HFFc6 (cell line): ENCODE data around the gene MAS1. TPM values are rescaled to one million over a fixed set of nuclear protein-coding genes. Genes with fewer than 3 reads are reported as not detected.

Source experiments
- DNase-seq: peaks from one replicate; pipeline ENCODE4 v3.0.0-alpha.2; 2018
- H3K27ac Mint-ChIP-seq: 2 replicates; pipeline ENCODE4 v1.8.0; 2020; ENCODE audit warnings: mild to moderate bottlenecking, mixed read lengths
- H3K27me3 Mint-ChIP-seq: 2 replicates; pipeline ENCODE4 v1.8.0; 2021; ENCODE audit warnings: mild to moderate bottlenecking, moderate library complexity, mixed read lengths; ENCODE audit not compliant: insufficient read depth
- H3K36me3 Mint-ChIP-seq: 2 replicates; pipeline ENCODE4 v1.8.0; 2021; ENCODE audit warnings: low read depth, mixed read lengths
- H3K4me1 Mint-ChIP-seq: 2 replicates; pipeline ENCODE4 v1.8.0; 2020; ENCODE audit warnings: low read depth, mixed read lengths
- H3K4me3 Mint-ChIP-seq: 2 replicates; pipeline ENCODE4 v1.8.0; 2020; ENCODE audit warnings: mild to moderate bottlenecking, moderate library complexity, mixed read lengths
- H3K9me3 Mint-ChIP-seq: 2 replicates; pipeline ENCODE4 v1.8.0; 2020; ENCODE audit warnings: mild to moderate bottlenecking, mixed read lengths
- total RNA-seq, 6 experiments: library from RNA; stranded (reverse); fragmentation: NEBNext Ultra II Directional; extraction: Animal tissue kit (Norgen Biotek cat#: 25700); gene quantifications; 2 replicates in 1 of 6; 3 replicates in 5 of 6; pipeline ENCODE4 v1.2.3, GENCODE V29; 2021
- TF ChIP-seq, protein P1 (sequence below): fragments of 200-600 bp; sonication (generic); IDR thresholded peaks from 2 replicates; pipeline ENCODE4 v1.5.0; 2021; ENCODE audit warnings: antibody characterized with exemption, mild to moderate bottlenecking

Gene MAS1
- total RNA-seq, 6 experiments from 2014 or later, result not detected

- Mint-ChIP-seq H3K36me3 (no peaks in the 10 kb centered on the region), H3K4me3 (no peak overlapping the region), H3K9me3 (peaks cover 14% of the 10 kb centered on the region), H3K27ac (no peak overlapping the region), H3K27me3 (peaks cover 5% of the 10 kb centered on the region; the same call in 1 of the 2 replicates), H3K4me1 (peaks cover 43% of the 10 kb centered on the region)
- peak; percentile 30 for DNase-seq
- TF ChIP-seq, protein P1, sequence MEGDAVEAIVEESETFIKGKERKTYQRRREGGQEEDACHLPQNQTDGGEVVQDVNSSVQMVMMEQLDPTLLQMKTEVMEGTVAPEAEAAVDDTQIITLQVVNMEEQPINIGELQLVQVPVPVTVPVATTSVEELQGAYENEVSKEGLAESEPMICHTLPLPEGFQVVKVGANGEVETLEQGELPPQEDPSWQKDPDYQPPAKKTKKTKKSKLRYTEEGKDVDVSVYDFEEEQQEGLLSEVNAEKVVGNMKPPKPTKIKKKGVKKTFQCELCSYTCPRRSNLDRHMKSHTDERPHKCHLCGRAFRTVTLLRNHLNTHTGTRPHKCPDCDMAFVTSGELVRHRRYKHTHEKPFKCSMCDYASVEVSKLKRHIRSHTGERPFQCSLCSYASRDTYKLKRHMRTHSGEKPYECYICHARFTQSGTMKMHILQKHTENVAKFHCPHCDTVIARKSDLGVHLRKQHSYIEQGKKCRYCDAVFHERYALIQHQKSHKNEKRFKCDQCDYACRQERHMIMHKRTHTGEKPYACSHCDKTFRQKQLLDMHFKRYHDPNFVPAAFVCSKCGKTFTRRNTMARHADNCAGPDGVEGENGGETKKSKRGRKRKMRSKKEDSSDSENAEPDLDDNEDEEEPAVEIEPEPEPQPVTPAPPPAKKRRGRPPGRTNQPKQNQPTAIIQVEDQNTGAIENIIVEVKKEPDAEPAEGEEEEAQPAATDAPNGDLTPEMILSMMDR, result no peak
These were observed 43.4 kb downstream of the MAS1 start for GRCh38 chr6:159934181-159934580.

DNA sequence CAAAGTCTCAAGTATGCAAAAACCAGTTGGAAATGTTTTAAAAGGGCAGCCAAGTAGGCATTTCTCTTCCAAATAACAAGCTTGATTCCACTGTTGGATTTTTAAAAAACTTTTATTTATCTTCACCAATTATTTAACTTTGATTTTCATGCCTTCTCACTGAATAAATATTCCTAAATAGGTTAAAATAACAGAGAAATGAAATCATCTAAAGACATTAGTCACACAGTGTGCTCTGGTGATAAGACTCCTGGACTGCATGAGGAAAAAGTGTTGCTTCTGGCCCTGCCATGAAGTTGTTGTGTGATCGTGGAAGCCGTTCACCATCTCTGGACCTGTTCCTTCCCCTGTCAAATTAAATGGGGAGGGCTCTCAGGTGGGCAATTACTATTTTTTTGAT is 44.3 kb downstream of the MAS1 start:
- Mint-ChIP-seq H3K9me3 (peaks cover 14% of the 10 kb centered on the region), H3K4me1 (peaks cover 43% of the 10 kb centered on the region), H3K4me3 (0 out of 2 replicates have a peak overlapping the region, but pooled peaks have one; percentile 4), H3K36me3 (no peaks in the 10 kb centered on the region), H3K27me3 (peaks cover 7% of the 10 kb centered on the region; the same call in 1 of the 2 replicates), H3K27ac (no peak overlapping the region)
- TF ChIP-seq, protein P1, result no peak
- DNase-seq, result peak; percentile 14

DNA sequence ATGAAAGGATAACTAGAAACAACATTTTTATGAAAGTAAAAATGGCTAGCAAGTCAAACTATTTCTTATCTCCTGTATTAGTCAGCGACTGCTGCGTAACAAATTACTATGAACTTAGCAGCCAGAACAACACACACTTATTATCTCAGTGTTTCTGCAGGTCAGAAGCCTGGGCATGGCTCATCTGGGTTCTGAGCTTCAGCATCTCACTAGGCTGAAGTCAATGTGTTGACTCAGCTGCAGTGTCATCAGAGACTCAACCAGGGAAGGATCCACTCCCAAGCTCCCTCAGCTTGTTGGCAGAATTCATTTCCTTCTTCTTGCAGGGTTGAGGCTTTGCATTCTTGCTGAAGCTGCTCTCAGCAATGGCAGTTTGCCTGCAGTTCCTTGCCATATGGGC is 44.8 kb downstream of the MAS1 start:
- peaks cover 7% of the 10 kb centered on the region; the same call in 1 of the 2 replicates for H3K27me3 Mint-ChIP-seq
- H3K27ac Mint-ChIP-seq, result no peak overlapping the region
- DNase-seq, result peak; percentile 45
- TF ChIP-seq, protein P1, result no peak
- peaks cover 14% of the 10 kb centered on the region for H3K9me3 Mint-ChIP-seq
- H3K4me3 Mint-ChIP-seq, result no peak overlapping the region
- no peaks in the 10 kb centered on the region for H3K36me3 Mint-ChIP-seq
- peaks cover 43% of the 10 kb centered on the region for H3K4me1 Mint-ChIP-seq

GRCh38 chr6:159939591-159940016 is 48.8 kb downstream of the MAS1 start:
- peaks cover 29% of the 10 kb centered on the region for H3K9me3 Mint-ChIP-seq
- no peak for DNase-seq
- no peak overlapping the region for H3K27ac Mint-ChIP-seq
- H3K27me3 Mint-ChIP-seq, result peaks cover 2% of the 10 kb centered on the region
- peaks cover 36% of the 10 kb centered on the region for H3K4me1 Mint-ChIP-seq
- peaks cover 7% of the 10 kb centered on the region for H3K36me3 Mint-ChIP-seq
- no peak overlapping the region for H3K4me3 Mint-ChIP-seq
- TF ChIP-seq, protein P1, result no peak

Other genes starting within 250 kb of the MAS1 start
- gene SOD2, start 197.7 kb upstream of the MAS1 start, total RNA-seq, result 10 to 100 TPM; 73.2 to 87.6 (median 75.3) TPM
- 10 to 100 TPM; 64.0 to 73.5 (median 68.7) TPM for gene WTAP, start 163.5 kb upstream of the MAS1 start, total RNA-seq
- 10 to 100 TPM; 25.6 to 39.9 (median 38.7) TPM for gene ACAT2, start 128.9 kb upstream of the MAS1 start, total RNA-seq
- gene TCP1, start 101.4 kb upstream of the MAS1 start, total RNA-seq, result 100 to 1,000 TPM; 212 to 270 (median 225) TPM
- gene MRPL18, start 100.5 kb upstream of the MAS1 start, total RNA-seq, result 10 to 100 TPM; 74.1 to 93.6 (median 81.4) TPM
- not detected for gene PNLDC1, start 90.7 kb upstream of the MAS1 start, total RNA-seq
- 100 to 1,000 TPM in 2 of 6 experiments, 10 to 100 TPM in 4; 77.3 to 119 (median 88.1) TPM for gene IGF2R, start 78.1 kb downstream of the MAS1 start, total RNA-seq
- under 1 TPM in 4 of 6 experiments, not detected in 2; 0.12 to 0.33 (median 0.21) TPM for gene SLC22A1, start 230.8 kb downstream of the MAS1 start, total RNA-seq